A549 treated with DMSO at 1 μM for 4 hours (cell line): ENCODE results near the gene KDM5A. TPM values are rescaled to one million over a fixed set of nuclear protein-coding genes. Genes with fewer than 3 reads are reported as not detected.

Experiments
- total RNA-seq: library from RNA; stranded (reverse); fragments of 200-300 nt; extraction: Qiagen RNA extraction; gene quantifications from 5 replicates; pipeline ENCODE4 v1.2.3, GENCODE V29; 2022; ENCODE audit warnings: low read depth

KDM5A gene
- total RNA-seq = 17.4 to 26.5 TPM (median 24.5 TPM) in 5 replicates

GRCh38 chr12:389142-390096 is at the start of gene KDM5A:
TSS of gene KDM5A (minus strand) at chr12:389320. CDS start at chr12:389091, 229 bp downstream.

GRCh38 chr12:401235-402028 is 12.3 kb upstream of the KDM5A start, which contains the start of gene CCDC77:
TSS of gene CCDC77 (plus strand) at chr12:401644. CDS start at chr12:409384, 7,740 bp downstream.

GRCh38 chr12:262817-263216 is 126.3 kb downstream of the KDM5A start, which contains the start of gene SLC6A13:
TSS of gene SLC6A13 (minus strand) at chr12:262836. CDS start at chr12:260052, 2,784 bp downstream.

Other genes with a start within 250 kb of the KDM5A start
- gene SLC6A12, start 175.2 kb downstream of the KDM5A start, total RNA-seq = 0.91 to 2.2 TPM (median 1.0 TPM) in 5 replicates
- 0.22 to 0.61 TPM (median 0.39 TPM) in 5 replicates for gene SLC6A13, start 126.5 kb downstream of the KDM5A start, total RNA-seq
- gene CCDC77, start 12.3 kb upstream of the KDM5A start, total RNA-seq = 10.8 to 17.8 TPM (median 15.2 TPM) in 5 replicates
- gene B4GALNT3, start 70.6 kb upstream of the KDM5A start, total RNA-seq = 0.48 to 1.5 TPM (median 0.97 TPM) in 5 replicates